Loucy (cell line): ENCODE data around the gene GVQW3.

Source experiments
- CTCF ChIP-seq: fragments of 200-600 bp; sonication (generic); conservative IDR thresholded peaks from 2 replicates; pipeline ENCODE4 v1.5.1; 2014; ENCODE audit warnings: mild to moderate bottlenecking, antibody characterized with exemption, low read length
- EZH2phosphoT487 ChIP-seq: fragments of 200-600 bp; IDR thresholded peaks from 2 replicates; pipeline ENCODE4 v1.6.1; 2018; ENCODE audit warnings: antibody characterized with exemption, mild to moderate bottlenecking, moderate library complexity, borderline replicate concordance

DNA sequence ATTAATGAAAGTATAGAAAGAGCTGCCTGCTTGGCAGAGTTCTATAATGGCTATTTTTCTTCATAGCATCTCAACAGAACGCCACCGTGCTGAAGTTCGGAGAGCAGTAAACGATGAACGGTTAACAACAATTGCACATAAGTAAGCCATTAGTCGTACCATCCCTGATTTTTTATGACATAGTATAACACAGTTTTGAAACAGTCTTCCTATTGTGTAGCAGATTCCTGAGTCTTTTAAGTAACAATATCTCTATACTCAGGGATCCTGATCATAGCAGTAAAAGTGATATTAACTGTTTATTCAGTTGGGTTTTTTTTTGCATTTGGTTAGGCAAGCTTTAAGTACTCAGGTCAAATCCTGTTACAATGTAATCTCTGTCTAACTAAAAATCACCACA, 72.1 kb downstream of the GVQW3 start:
- TF ChIP-seq CTCF (no peak), EZH2phosphoT487 (no peak)
